ENCODE measurements around the gene BCL11A. TPM values are rescaled to one million over a fixed set of nuclear protein-coding genes. Genes with fewer than 3 reads are reported as not detected.

The BCL11A gene
- total and polyA plus RNA-seq, 4 donors: 0.97 to 4.4 (median 2.0) TPM; not detected in 1

DNA sequence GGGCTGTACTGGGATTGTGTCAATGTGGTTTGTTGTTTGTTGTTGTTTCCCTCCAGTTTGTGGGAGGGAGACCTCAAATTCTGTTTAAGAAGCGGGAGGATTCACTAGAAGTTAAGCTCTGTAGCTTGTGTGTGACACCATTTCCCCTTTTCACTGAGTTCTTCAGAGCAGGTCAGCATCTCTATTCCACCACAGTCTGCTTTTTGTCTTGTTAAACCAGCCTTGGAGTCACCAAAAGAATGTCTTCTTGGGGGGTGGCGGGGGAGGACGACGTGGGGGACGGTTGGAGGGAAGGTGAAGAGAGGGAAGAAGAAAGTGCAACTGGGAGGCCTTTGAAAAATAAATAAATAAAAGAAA, 2.3 kb upstream of the BCL11A start:
- intact Hi-C loops (cut with DNase I): no loop called here

DNA sequence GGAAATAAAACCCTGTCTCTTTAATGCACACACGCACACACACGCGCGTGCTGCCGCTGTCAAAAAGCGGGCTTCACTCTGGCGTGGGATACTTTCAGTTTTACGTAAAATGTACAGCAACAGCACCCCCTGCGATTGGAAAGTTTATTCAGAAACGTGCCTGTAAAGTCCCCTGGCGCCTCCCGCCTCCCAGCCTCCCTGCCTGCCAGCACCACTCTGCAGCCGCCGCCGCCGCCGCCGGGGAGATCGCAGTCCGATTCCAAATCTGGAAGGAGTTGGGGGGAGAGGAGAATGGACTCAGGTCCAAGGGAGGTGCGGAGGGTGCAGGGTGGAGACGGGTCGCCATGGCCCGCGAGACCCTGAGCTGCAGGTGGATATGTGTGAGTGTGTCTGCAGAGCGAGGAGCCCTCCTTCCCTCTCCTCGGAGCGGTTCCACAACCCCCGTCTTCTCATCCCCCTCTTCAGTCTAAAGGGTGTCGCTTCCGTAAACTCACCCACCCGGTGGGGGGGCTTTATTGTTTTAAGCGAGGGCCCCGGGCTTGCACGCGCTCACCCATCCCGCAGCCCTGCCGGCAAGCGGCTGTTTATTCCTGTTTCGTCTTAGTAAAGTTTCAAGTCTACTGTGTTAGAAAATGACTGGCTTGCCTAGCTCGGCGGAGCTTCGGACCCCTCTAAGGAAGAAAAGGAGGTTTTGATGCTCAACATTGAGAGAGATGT, 1.8 kb upstream of the BCL11A start:
- ATAC-seq (ENCODE audit: low FRiP score): peak; percentile 30
- Histone ChIP-seq H3K9me3 (ENCODE audit: control insufficient read depth, low read length) (no peaks in the 10 kb centered on the region), H3K4me3 (ENCODE audit: low read length in 2 of 2) (peak overlapping the region; percentile 32 to 58), H3K27me3 (ENCODE audit: control insufficient read depth in 1 of 2, insufficient read depth in 2 of 2, low read length in 1 of 2) (no peaks in the 10 kb centered on the region), H3K36me3 (ENCODE audit: control insufficient read depth in 1 of 2, insufficient read depth in 2 of 2, low read length in 1 of 2) (no peaks in the 10 kb centered on the region), H3K4me1 (ENCODE audit: control insufficient read depth in 1 of 2, insufficient read depth in 2 of 2, low read length in 2 of 2) (no peaks in the 10 kb centered on the region), H3K27ac (ENCODE audit: low read depth in 1 of 2, low read length in 2 of 2) (no peak overlapping the region)
- DNase-seq: peak in 1 of 2 donors; percentile 57
- intact Hi-C loops (cut with DNase I): no loop called here
- WGBS, 2 donors: 1% methylated on average over 41 to 43 of the region's 43 CpGs

More for the DNA sequence above, 2.3 kb upstream of the BCL11A start:
- ATAC-seq (ENCODE audit: low FRiP score): no peak
- Histone ChIP-seq H3K27ac (ENCODE audit: low read depth in 1 of 2, low read length in 2 of 2) (no peak overlapping the region), H3K27me3 (ENCODE audit: control insufficient read depth in 1 of 2, insufficient read depth in 2 of 2, low read length in 1 of 2) (no peaks in the 10 kb centered on the region), H3K36me3 (ENCODE audit: control insufficient read depth in 1 of 2, insufficient read depth in 2 of 2, low read length in 1 of 2) (no peaks in the 10 kb centered on the region), H3K9me3 (ENCODE audit: control insufficient read depth, low read length) (no peaks in the 10 kb centered on the region), H3K4me1 (ENCODE audit: control insufficient read depth in 1 of 2, insufficient read depth in 2 of 2, low read length in 2 of 2) (no peaks in the 10 kb centered on the region), H3K4me3 (ENCODE audit: low read length in 2 of 2) (no peak overlapping the region)
- WGBS, 2 donors: 30 to 35% methylated on average over 5 of the region's 5 CpGs
- no peak for DNase-seq

DNA sequence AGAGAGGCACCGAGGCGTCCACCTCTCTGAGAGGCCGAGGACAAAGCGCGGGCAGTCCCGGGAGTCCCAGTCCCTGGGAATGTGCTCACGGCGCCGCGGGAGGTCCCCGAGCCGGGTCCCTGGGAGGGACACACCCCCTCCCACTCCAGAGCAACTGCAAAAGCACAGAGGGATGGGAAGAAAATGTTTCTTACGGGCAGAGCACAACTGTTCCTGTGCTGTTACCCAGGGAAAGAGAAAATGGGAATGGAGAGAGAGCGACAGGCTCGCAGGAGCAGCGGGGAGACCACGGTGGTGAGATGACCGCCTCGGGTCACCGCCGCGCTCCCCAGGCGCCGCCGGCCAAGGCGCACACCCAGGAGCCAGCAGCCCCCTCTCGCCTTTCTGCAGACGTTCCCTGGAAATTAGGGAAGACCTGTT, 1.2 kb upstream of the BCL11A start:
- DNase-seq (no peak), ATAC-seq (ENCODE audit: low FRiP score) (peak; percentile 16)
- Histone ChIP-seq H3K27ac (ENCODE audit: low read depth in 1 of 2, low read length in 2 of 2) (no peak overlapping the region), H3K4me3 (ENCODE audit: low read length in 2 of 2) (peak overlapping the region; percentile 32 to 58), H3K9me3 (ENCODE audit: control insufficient read depth, low read length) (no peaks in the 10 kb centered on the region), H3K4me1 (ENCODE audit: control insufficient read depth in 1 of 2, insufficient read depth in 2 of 2, low read length in 2 of 2) (no peaks in the 10 kb centered on the region), H3K36me3 (ENCODE audit: control insufficient read depth in 1 of 2, insufficient read depth in 2 of 2, low read length in 1 of 2) (no peaks in the 10 kb centered on the region), H3K27me3 (ENCODE audit: control insufficient read depth in 1 of 2, insufficient read depth in 2 of 2, low read length in 1 of 2) (peaks cover 0 to under 1% of the 10 kb centered on the region in 2 donors)
- intact Hi-C loops (cut with DNase I): no loop called here
- WGBS, 2 donors: 0% methylated on average over 28 of the region's 28 CpGs

DNA sequence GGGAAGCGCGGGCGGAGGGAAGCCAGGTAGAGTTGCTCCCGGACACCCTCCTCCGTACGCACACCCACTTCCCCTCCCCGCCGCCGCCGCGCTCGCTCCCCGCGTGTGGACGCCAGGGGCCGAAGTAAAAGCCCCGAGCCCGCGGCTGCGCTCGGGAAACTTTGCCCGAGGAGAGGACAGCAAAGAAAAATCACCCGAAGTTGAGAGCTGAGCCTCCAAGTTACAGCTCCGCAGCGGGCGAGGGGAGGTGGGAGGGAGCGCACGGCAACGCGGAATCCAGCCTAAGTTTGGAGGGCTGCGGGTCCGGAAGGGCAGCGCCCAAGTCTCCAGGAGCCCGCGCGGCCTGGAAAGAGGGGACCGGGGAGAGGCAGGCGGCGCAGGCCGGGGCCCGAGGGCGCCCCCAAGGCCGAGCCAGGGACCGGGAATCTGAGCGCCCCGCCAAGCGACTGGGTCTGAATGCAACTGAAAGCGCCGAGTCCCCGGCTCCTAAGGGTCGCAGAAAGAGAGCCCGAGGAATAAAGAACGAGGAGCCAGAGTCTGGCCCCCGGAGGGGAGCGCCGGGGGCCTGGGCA, 706 bp upstream of the BCL11A start:
- DNase-seq (peak; percentile 55 to 80), ATAC-seq (ENCODE audit: low FRiP score) (no peak)
- Histone ChIP-seq H3K27ac (ENCODE audit: low read depth in 1 of 2, low read length in 2 of 2) (no peak overlapping the region), H3K36me3 (ENCODE audit: control insufficient read depth in 1 of 2, insufficient read depth in 2 of 2, low read length in 1 of 2) (no peaks in the 10 kb centered on the region), H3K9me3 (ENCODE audit: control insufficient read depth, low read length) (no peaks in the 10 kb centered on the region), H3K27me3 (ENCODE audit: control insufficient read depth in 1 of 2, insufficient read depth in 2 of 2, low read length in 1 of 2) (peaks cover 0 to 5% of the 10 kb centered on the region in 2 donors), H3K4me1 (ENCODE audit: control insufficient read depth in 1 of 2, insufficient read depth in 2 of 2, low read length in 2 of 2) (no peaks in the 10 kb centered on the region), H3K4me3 (ENCODE audit: low read length in 2 of 2) (peak overlapping the region; percentile 32 to 58)
- intact Hi-C loops (cut with DNase I): no loop called here
- whole genome bisulfite sequencing, 2 donors: 0 to 1% methylated on average over 55 to 56 of the region's 56 CpGs

DNA sequence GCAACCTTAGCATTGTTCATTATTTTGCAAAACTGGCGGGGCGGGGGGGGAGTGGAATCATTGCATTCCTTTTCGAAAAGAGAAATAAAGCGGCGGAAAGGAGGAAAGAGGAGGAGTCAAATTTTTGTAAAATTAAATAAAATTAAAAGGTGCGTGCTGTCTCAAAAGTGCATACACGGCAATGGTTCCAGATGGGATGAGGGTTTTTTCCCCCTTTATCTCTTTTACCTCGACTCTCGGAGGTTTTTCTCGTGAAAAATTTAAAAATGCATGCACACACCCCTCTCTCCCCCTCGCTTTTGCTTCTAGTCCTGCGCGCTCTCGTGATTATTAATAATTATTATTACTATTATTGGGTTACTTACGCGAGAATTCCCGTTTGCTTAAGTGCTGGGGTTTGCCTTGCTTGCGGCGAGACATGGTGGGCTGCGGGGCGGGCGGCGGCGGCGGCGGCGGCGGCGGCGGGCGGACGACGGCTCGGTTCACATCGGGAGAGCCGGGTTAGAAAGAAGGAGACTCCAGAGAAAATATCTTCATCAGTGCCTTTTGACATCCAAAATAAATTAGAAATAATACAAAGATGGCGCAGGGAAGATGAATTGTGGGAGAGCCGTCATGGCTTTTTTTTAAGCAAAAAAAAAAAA, 481 bp downstream of the BCL11A start:
- H3K36me3 ChIP-seq (ENCODE audit: control insufficient read depth in 1 of 2, insufficient read depth in 2 of 2, low read length in 1 of 2): no peaks in the 10 kb centered on the region
- 1 to 2% methylated on average over 38 of the region's 38 CpGs for WGBS, 2 donors
- DNase-seq (no peak), ATAC-seq (ENCODE audit: low FRiP score) (no peak)
- H3K27ac ChIP-seq (ENCODE audit: low read depth in 1 of 2, low read length in 2 of 2): no peak overlapping the region
- peaks cover 0 to 5% of the 10 kb centered on the region in 2 donors for H3K27me3 ChIP-seq (ENCODE audit: control insufficient read depth in 1 of 2, insufficient read depth in 2 of 2, low read length in 1 of 2)
- no peaks in the 10 kb centered on the region for H3K9me3 ChIP-seq (ENCODE audit: control insufficient read depth, low read length)
- intact Hi-C loops (cut with DNase I): no loop called here
- peak overlapping the region; percentile 9 to 60 for H3K4me3 ChIP-seq (ENCODE audit: low read length in 2 of 2)
- H3K4me1 ChIP-seq (ENCODE audit: control insufficient read depth in 1 of 2, insufficient read depth in 2 of 2, low read length in 2 of 2): no peaks in the 10 kb centered on the region

DNA sequence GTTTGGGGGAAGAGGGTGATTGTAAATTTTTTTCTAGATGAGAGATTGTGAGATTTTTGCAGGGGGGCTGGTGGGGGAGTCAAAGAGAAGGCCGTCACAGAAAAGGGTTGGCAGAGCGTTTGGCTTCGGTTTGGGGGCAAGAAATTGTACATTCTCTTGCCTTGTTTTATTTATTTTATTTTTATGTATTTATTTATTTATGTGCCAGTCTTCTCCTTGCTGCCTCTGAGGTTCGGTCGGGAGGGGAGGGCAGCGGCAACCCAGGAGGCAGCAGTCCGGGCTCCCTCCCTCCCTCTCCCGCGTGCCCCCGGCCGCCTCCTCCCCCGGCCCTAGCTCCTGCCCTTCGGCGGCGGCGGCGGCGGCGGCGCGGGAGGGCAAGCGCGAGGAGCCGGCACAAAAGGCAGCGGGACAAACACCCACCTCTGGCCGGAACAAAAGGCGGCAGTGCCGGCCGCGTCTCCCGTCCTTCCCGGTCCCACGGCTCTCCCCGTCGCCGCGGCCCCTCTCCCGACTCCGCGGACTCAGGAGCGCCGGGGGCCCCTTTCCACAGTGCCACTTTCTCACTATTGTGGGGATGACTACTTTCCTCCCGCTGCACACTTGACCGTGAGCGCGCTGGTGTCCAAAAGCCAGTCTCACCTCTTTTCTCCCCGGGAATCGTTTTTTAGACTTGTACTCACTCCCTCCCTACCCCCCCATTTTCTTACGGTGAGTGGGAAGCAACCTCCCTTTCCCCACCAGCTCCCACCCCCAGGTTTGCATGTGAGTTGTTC, 1.2 kb downstream of the BCL11A start:
- no peak for ATAC-seq (ENCODE audit: low FRiP score)

DNA sequence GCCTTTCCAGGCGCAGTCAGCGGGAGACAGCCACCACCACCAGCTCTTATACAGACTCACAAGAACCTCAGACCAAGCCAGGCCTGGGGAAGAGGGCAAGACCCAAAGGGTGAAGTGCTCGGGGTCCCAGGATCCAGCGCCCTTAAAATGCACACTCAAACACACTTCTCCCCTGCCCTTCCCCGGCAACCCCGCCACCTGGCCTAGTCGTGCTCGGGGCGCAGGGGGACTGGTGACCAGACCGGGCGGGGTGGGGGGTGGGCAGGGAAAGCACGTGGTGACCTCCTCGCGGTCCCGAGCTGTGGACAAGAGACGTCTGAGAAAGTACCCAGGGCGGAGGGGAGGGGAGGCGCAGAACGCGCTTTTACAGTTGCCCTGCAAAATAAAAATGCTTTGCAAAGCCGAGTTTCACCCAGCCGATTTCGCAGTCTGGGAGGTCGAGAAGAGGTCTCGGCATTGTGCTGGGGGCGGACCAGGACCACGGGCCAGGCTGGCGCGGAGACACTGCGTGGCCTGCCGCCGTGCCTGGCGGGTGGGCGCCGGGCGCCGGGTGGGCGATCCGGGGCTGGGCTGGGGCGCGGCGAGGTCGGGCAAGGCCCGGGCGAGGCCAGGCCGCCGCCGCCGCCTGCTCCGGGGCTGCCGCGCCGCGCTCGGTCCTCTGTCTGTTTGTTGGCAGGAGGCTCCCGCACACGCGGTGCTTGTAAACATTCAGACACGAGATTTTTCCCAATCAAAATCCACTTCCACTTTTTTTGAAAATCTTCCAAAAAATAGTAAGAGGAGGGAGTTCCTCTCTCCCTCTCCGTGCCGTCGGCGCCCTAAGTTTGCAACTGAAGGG, 2.0 kb downstream of the BCL11A start:
- no peaks in the 10 kb centered on the region for H3K4me1 ChIP-seq (ENCODE audit: control insufficient read depth in 1 of 2, insufficient read depth in 2 of 2, low read length in 2 of 2)
- intact Hi-C loops (cut with DNase I): no loop called here
- peak overlapping the region; percentile 9 to 50 for H3K4me3 ChIP-seq (ENCODE audit: low read length in 2 of 2)
- WGBS, 2 donors: 5% methylated on average over 49 to 63 of the region's 63 CpGs
- DNase-seq: peak in 1 of 2 donors; percentile 74
- no peak for ATAC-seq (ENCODE audit: low FRiP score)
- H3K27ac ChIP-seq (ENCODE audit: low read depth in 1 of 2, low read length in 2 of 2): no peak overlapping the region
- no peaks in the 10 kb centered on the region for H3K36me3 ChIP-seq (ENCODE audit: control insufficient read depth in 1 of 2, insufficient read depth in 2 of 2, low read length in 1 of 2)
- H3K9me3 ChIP-seq (ENCODE audit: control insufficient read depth, low read length): no peaks in the 10 kb centered on the region
- H3K27me3 ChIP-seq (ENCODE audit: control insufficient read depth in 1 of 2, insufficient read depth in 2 of 2, low read length in 1 of 2): peaks cover 0 to 5% of the 10 kb centered on the region in 2 donors

More for the DNA sequence above, 1.2 kb downstream of the BCL11A start:
- Histone ChIP-seq H3K27ac (ENCODE audit: low read depth in 1 of 2, low read length in 2 of 2) (no peak overlapping the region), H3K27me3 (ENCODE audit: control insufficient read depth in 1 of 2, insufficient read depth in 2 of 2, low read length in 1 of 2) (peaks cover 0 to 5% of the 10 kb centered on the region in 2 donors), H3K4me3 (ENCODE audit: low read length in 2 of 2) (peak overlapping the region; percentile 9 to 60), H3K9me3 (ENCODE audit: control insufficient read depth, low read length) (no peaks in the 10 kb centered on the region), H3K4me1 (ENCODE audit: control insufficient read depth in 1 of 2, insufficient read depth in 2 of 2, low read length in 2 of 2) (no peaks in the 10 kb centered on the region), H3K36me3 (ENCODE audit: control insufficient read depth in 1 of 2, insufficient read depth in 2 of 2, low read length in 1 of 2) (no peaks in the 10 kb centered on the region)
- intact Hi-C loops (cut with DNase I): no loop called here
- no peak for DNase-seq
- WGBS, 2 donors: 1% methylated on average over 36 to 49 of the region's 49 CpGs

DNA sequence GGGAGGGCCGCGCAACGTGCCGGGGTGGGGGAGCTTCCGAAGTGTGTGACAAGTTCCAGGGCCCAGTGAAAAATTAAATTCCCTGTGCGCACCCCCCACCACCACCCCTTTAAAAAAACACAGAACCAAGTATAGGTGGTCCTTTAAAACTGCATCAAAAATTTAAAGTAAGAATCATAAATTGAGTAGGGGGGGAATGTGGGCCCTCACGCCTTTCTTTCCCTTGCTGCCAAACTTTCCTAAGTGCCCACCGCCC, 2.5 kb downstream of the BCL11A start:
- Histone ChIP-seq H3K27me3 (ENCODE audit: control insufficient read depth in 1 of 2, insufficient read depth in 2 of 2, low read length in 1 of 2) (peaks cover 0 to 5% of the 10 kb centered on the region in 2 donors), H3K27ac (ENCODE audit: low read depth in 1 of 2, low read length in 2 of 2) (no peak overlapping the region), H3K4me1 (ENCODE audit: control insufficient read depth in 1 of 2, insufficient read depth in 2 of 2, low read length in 2 of 2) (no peaks in the 10 kb centered on the region), H3K36me3 (ENCODE audit: control insufficient read depth in 1 of 2, insufficient read depth in 2 of 2, low read length in 1 of 2) (no peaks in the 10 kb centered on the region), H3K4me3 (ENCODE audit: low read length in 2 of 2) (peak overlapping the region in 1 of 2 donors; percentile 61), H3K9me3 (ENCODE audit: control insufficient read depth, low read length) (no peaks in the 10 kb centered on the region)
- intact Hi-C loops (cut with DNase I): no loop called here
- WGBS, 2 donors: 9 to 11% methylated on average over 8 of the region's 8 CpGs
- ATAC-seq (ENCODE audit: low FRiP score): no peak
- DNase-seq: no peak
